Natural killer cell (primary cell): ENCODE data around the gene ZFP36L2. TPM values are rescaled to one million over a fixed set of nuclear protein-coding genes. Genes with fewer than 3 reads are reported as not detected.

Source experiments
- ATAC-seq, 3 donors: fragments of 150-1000 bp in 2 of 3; fragments of 200-7000 bp in 1 of 3; cut with Tn5 transposase; 1 replicate in 1 of 3; 2 replicates in 2 of 3; pipeline ENCODE4 v1.10.0; 2021; ENCODE audit warnings: mild to moderate bottlenecking in 2 of 3, moderate library complexity in 2 of 3
- DNase-seq, 2 donors: peaks; one replicate each; pipeline versions ENCODE4 v3.0.0 to v3.0.0-alpha.2; 2013 to 2021; ENCODE audit warnings: mixed read lengths in 1 of 2
- H3K27ac ChIP-seq: one replicate; pipeline ENCODE4 v1.5.1; 2013; ENCODE audit warnings: mild to moderate bottlenecking, low read length
- H3K27me3 ChIP-seq: one replicate; pipeline ENCODE4 v1.6.1; 2013; ENCODE audit warnings: low read length; ENCODE audit not compliant: control insufficient read depth, insufficient read depth
- H3K36me3 ChIP-seq: one replicate; pipeline ENCODE4 v1.6.1; 2013; ENCODE audit warnings: low read length; ENCODE audit not compliant: control insufficient read depth, insufficient read depth
- H3K4me1 ChIP-seq: one replicate; pipeline ENCODE4 v1.6.1; 2013; ENCODE audit warnings: low read length; ENCODE audit not compliant: control insufficient read depth, insufficient read depth
- H3K4me3 ChIP-seq: one replicate; pipeline ENCODE4 v1.5.1; 2013; ENCODE audit warnings: low read length
- H3K9me3 ChIP-seq: one replicate; pipeline ENCODE4 v1.6.1; 2013; ENCODE audit warnings: low read length; ENCODE audit not compliant: control insufficient read depth, insufficient read depth
- H3K27ac Mint-ChIP-seq, 2 donors: one replicate each; pipeline ENCODE4 v1.8.0; 2022; ENCODE audit warnings: mild to moderate bottlenecking in 2 of 2, mixed read lengths in 2 of 2, moderate library complexity in 1 of 2
- H3K27me3 Mint-ChIP-seq, 2 donors: one replicate each; pipeline ENCODE4 v1.8.0; 2022; ENCODE audit warnings: low read depth in 2 of 2, mixed read lengths in 2 of 2
- H3K36me3 Mint-ChIP-seq: one replicate; pipeline ENCODE4 v1.8.0; 2022; ENCODE audit warnings: mixed read lengths
- H3K4me1 Mint-ChIP-seq, 2 donors: one replicate each; pipeline ENCODE4 v1.8.0; 2022; ENCODE audit warnings: mixed read lengths in 2 of 2
- H3K4me3 Mint-ChIP-seq: one replicate; pipeline ENCODE4 v1.8.0; 2022; ENCODE audit warnings: mild to moderate bottlenecking, moderate library complexity, mixed read lengths
- H3K9me3 Mint-ChIP-seq, 2 donors: one replicate each; pipeline ENCODE4 v1.8.0; 2022; ENCODE audit warnings: mixed read lengths in 2 of 2
- WGBS: methylation state at CpG from one replicate; pipeline ENCODE4 v1.1.7; 2013; ENCODE audit warnings: missing lambda C conversion rate; ENCODE audit not compliant: insufficient coverage; 5-methylcytosine and 5-hydroxymethylcytosine counted together
- intact Hi-C: fragments of 100-400 bp; cut with micrococcal nuclease; formaldehyde crosslinking; loops from one replicate; pipeline ENCODE4 v1.14.2; 2022
- total RNA-seq, 4 donors: library from RNA; stranded (reverse); fragments of 120-200 nt in 1 of 4; gene quantifications; one replicate each; pipeline versions ENCODE4 v1.2.3 to v1.2.4, GENCODE V29; 2013 to 2022
- TF ChIP-seq, protein P1 (sequence below): fragments of 200-600 bp; IDR thresholded peaks from one replicate; pipeline ENCODE4 v1.8.0; 2022; ENCODE audit warnings: antibody characterized with exemption

ZFP36L2 gene
- total RNA-seq, 3 donors from 2014 or later (not counting 1 experiment from before 2014, with no cell fraction given) = 376 to 428 (median 418) TPM

DNA sequence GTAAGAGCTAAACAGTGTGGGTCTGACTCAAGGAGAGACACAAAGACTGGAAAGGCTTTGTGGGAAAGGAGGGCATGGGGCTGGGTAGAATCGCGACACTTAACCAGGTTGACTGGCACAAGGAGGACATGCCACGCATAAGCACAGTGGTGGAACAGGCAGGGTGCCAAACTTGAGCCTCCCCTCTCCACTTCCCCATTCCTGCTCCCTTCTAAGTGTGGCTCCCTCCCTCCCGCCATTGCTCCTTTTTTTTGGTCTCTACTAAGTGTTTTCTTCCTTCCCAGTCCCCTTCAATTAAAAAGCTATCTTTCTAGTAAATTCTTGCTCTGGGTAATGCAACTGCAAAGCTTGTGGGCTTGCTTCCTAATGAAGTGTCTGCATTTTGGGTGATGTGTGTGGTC lies 40.3 kb upstream of the ZFP36L2 start:
- H3K27me3 ChIP-seq = no peaks in the 10 kb centered on the region
- intact Hi-C loops = no loop called here
- Mint-ChIP-seq H3K27me3 (no peaks in the 10 kb centered on the region), H3K4me1 (peaks cover 5 to 6% of the 10 kb centered on the region in 2 donors), H3K9me3 (no peaks in the 10 kb centered on the region), H3K36me3 (no peaks in the 10 kb centered on the region), H3K27ac (no peak overlapping the region), H3K4me3 (no peak overlapping the region)
- WGBS = 54% methylated on average over 4 of the region's 4 CpGs
- DNase-seq (no peak), ATAC-seq (no peak)
- no peaks in the 10 kb centered on the region for H3K4me1 ChIP-seq
- TF ChIP-seq, protein P1, sequence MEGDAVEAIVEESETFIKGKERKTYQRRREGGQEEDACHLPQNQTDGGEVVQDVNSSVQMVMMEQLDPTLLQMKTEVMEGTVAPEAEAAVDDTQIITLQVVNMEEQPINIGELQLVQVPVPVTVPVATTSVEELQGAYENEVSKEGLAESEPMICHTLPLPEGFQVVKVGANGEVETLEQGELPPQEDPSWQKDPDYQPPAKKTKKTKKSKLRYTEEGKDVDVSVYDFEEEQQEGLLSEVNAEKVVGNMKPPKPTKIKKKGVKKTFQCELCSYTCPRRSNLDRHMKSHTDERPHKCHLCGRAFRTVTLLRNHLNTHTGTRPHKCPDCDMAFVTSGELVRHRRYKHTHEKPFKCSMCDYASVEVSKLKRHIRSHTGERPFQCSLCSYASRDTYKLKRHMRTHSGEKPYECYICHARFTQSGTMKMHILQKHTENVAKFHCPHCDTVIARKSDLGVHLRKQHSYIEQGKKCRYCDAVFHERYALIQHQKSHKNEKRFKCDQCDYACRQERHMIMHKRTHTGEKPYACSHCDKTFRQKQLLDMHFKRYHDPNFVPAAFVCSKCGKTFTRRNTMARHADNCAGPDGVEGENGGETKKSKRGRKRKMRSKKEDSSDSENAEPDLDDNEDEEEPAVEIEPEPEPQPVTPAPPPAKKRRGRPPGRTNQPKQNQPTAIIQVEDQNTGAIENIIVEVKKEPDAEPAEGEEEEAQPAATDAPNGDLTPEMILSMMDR = no peak
- H3K9me3 ChIP-seq = no peaks in the 10 kb centered on the region
- H3K27ac ChIP-seq = no peak overlapping the region
- H3K4me3 ChIP-seq = no peak overlapping the region
- peaks cover 5% of the 10 kb centered on the region for H3K36me3 ChIP-seq

DNA sequence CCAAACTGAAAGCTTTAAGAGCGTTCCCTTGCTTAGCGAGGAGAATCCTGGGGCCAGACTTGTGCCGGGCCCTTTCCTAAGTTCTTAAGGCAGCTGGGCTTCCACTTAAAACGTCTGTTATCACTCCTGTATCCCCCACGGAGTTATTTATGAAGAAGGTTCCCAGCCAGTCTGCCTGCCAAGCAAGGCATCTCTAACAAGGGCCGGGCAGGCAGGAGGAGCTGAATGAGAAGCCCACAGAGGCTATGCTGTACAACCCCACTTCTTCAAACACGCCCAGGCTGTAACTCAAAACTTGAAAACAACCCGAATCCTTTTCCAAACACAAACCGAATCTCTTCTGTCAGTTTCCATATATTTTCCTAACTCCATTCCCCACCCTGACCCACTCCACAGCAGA lies 39.0 kb upstream of the ZFP36L2 start:
- H3K27ac ChIP-seq = no peak overlapping the region
- Mint-ChIP-seq H3K36me3 (no peaks in the 10 kb centered on the region), H3K27ac (no peak overlapping the region), H3K4me3 (no peak overlapping the region), H3K27me3 (no peaks in the 10 kb centered on the region), H3K9me3 (no peaks in the 10 kb centered on the region), H3K4me1 (peaks cover 5% of the 10 kb centered on the region in 2 donors)
- 97% methylated on average over 9 of the region's 9 CpGs for WGBS
- no peak for DNase-seq
- TF ChIP-seq, protein P1 = no peak
- intact Hi-C loops = no loop called here
- H3K27me3 ChIP-seq = no peaks in the 10 kb centered on the region
- no peaks in the 10 kb centered on the region for H3K4me1 ChIP-seq
- H3K9me3 ChIP-seq = no peaks in the 10 kb centered on the region
- no peak for ATAC-seq
- no peak overlapping the region for H3K4me3 ChIP-seq
- peaks cover 5% of the 10 kb centered on the region for H3K36me3 ChIP-seq

DNA sequence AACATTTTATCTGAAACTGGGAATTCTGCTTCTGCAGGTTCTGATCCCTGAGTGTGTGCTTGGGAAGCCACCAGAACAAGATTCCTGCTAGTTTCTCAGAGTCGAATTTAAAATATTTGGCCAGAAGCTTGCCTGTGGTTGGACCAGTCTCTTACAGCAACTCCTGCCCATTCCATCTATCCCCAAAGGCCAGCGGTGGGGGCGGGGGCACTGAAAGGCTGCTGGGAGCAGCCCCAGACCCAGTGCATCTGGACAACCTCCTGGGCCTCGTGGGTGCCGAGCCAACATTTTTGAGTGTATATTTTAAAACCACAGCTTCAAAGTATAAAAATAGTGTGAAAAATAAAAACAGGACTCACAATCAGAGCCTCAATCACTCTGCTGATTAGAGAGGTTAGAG lies 38.6 kb upstream of the ZFP36L2 start:
- no peaks in the 10 kb centered on the region for H3K27me3 Mint-ChIP-seq
- Histone ChIP-seq H3K9me3 (no peaks in the 10 kb centered on the region), H3K4me1 (no peaks in the 10 kb centered on the region), H3K36me3 (peaks cover 5% of the 10 kb centered on the region), H3K27ac (no peak overlapping the region), H3K27me3 (no peaks in the 10 kb centered on the region), H3K4me3 (no peak overlapping the region)
- H3K4me1 Mint-ChIP-seq = peaks cover under 1 to 5% of the 10 kb centered on the region in 2 donors
- WGBS = 96% methylated on average over 4 of the region's 5 CpGs
- no peak overlapping the region for H3K27ac Mint-ChIP-seq
- TF ChIP-seq, protein P1 = no peak
- no peaks in the 10 kb centered on the region for H3K36me3 Mint-ChIP-seq
- H3K9me3 Mint-ChIP-seq = no peaks in the 10 kb centered on the region
- ATAC-seq = no peak
- no peak for DNase-seq
- intact Hi-C loops = no loop called here
- H3K4me3 Mint-ChIP-seq = no peak overlapping the region

DNA sequence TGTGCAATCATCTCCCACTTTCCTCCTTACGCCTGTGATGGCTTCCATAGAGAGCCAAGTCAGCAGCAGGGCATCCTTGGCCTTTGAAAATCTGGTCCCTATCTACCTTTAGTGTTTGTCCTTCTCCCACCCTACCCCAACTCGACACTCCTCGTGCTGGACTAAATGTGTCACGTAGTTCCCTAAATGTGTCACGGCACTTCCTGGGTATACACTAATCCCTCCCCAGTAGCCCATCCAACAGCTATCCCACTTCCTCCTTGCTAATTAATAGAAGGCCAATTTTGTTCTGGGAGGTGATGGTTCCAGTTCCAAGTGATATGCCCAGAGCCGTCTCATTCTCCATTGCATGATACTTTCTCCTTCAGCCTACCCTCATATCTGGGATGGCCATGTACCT lies 36.5 kb upstream of the ZFP36L2 start:
- no peaks in the 10 kb centered on the region for H3K9me3 Mint-ChIP-seq
- no peaks in the 10 kb centered on the region for H3K4me1 Mint-ChIP-seq
- ATAC-seq = no peak
- Histone ChIP-seq H3K36me3 (peaks cover 2% of the 10 kb centered on the region), H3K9me3 (no peaks in the 10 kb centered on the region), H3K4me3 (no peak overlapping the region), H3K27ac (no peak overlapping the region), H3K4me1 (no peaks in the 10 kb centered on the region), H3K27me3 (no peaks in the 10 kb centered on the region)
- no peaks in the 10 kb centered on the region for H3K27me3 Mint-ChIP-seq
- no peaks in the 10 kb centered on the region for H3K36me3 Mint-ChIP-seq
- no peak for DNase-seq
- WGBS = 93% methylated on average over 4 of the region's 6 CpGs
- TF ChIP-seq, protein P1 = no peak
- H3K27ac Mint-ChIP-seq = no peak overlapping the region
- H3K4me3 Mint-ChIP-seq = no peak overlapping the region
- intact Hi-C loops = no loop called here
